T-helper 9 cell (primary cell): ENCODE measurements around the gene TAOK2.
A peak's percentile ranks its signal among the peaks of the same experiment; 100 is the strongest.
"Not testable (repeated sequence)": the region's sequence is repeated elsewhere in the genome, so short reads cannot be mapped to it uniquely, and the experiment has no call there.

Experiments
- DNase-seq: peaks from one replicate; pipeline ENCODE4 v3.0.0-alpha.2; 2020

TAOK2 gene

GRCh38 chr16:30025574-30025973 is 51.9 kb downstream of the TAOK2 start:
- no peak for DNase-seq

- DNase-seq: no peak
Measured at GRCh38 chr16:30026449-30026848, 52.8 kb downstream of the TAOK2 start.

- DNase-seq: no peak
Measured at GRCh38 chr16:30027588-30028437, 54.1 kb downstream of the TAOK2 start.

- DNase-seq: no peak
Measured at GRCh38 chr16:30028438-30029076, 54.9 kb downstream of the TAOK2 start.

- DNase-seq: no peak
Measured at GRCh38 chr16:30030011-30030685, 56.5 kb downstream of the TAOK2 start.

- DNase-seq: no peak
Measured at GRCh38 chr16:30030841-30031413, 57.3 kb downstream of the TAOK2 start, which contains the start of gene TLCD3B. Gene TLCD3B, minus strand, starts transcription at chr16:30031271. Its CDS starts 744 bp downstream, at chr16:30030527.

- DNase-seq: no peak
Measured at GRCh38 chr16:30031477-30031918, 57.8 kb downstream of the TAOK2 start.

GRCh38 chr16:30032083-30032819 is 58.6 kb downstream of the TAOK2 start:
- DNase-seq: peak; percentile 49

- no peak for DNase-seq
Measured at GRCh38 chr16:30033270-30033669, 59.6 kb downstream of the TAOK2 start.

GRCh38 chr16:30040221-30040620 is 66.6 kb downstream of the TAOK2 start:
- no peak for DNase-seq

- not testable (repeated sequence) for DNase-seq
Measured at GRCh38 chr16:30040690-30041089, 67.0 kb downstream of the TAOK2 start.

- no peak for DNase-seq
Measured at GRCh38 chr16:30041841-30042240, 68.2 kb downstream of the TAOK2 start.
